IPS DF 4.7 (cell line): Measurements from ENCODE around the gene ITGB5.

Source experiments
- DNase-seq: peaks from one replicate; pipeline ENCODE4 v3.0.0-alpha.2; 2013; ENCODE audit warnings: low spot score; ENCODE audit errors: extremely low read depth

The ITGB5 gene, protein sequence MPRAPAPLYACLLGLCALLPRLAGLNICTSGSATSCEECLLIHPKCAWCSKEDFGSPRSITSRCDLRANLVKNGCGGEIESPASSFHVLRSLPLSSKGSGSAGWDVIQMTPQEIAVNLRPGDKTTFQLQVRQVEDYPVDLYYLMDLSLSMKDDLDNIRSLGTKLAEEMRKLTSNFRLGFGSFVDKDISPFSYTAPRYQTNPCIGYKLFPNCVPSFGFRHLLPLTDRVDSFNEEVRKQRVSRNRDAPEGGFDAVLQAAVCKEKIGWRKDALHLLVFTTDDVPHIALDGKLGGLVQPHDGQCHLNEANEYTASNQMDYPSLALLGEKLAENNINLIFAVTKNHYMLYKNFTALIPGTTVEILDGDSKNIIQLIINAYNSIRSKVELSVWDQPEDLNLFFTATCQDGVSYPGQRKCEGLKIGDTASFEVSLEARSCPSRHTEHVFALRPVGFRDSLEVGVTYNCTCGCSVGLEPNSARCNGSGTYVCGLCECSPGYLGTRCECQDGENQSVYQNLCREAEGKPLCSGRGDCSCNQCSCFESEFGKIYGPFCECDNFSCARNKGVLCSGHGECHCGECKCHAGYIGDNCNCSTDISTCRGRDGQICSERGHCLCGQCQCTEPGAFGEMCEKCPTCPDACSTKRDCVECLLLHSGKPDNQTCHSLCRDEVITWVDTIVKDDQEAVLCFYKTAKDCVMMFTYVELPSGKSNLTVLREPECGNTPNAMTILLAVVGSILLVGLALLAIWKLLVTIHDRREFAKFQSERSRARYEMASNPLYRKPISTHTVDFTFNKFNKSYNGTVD

GRCh38 chr3:124887177-124887931 lies at the start of gene ITGB5:
ITGB5 (minus strand) TSS chr3:124887365; CDS start chr3:124887000, 365 bp downstream.
- no peak for DNase-seq

DNA sequence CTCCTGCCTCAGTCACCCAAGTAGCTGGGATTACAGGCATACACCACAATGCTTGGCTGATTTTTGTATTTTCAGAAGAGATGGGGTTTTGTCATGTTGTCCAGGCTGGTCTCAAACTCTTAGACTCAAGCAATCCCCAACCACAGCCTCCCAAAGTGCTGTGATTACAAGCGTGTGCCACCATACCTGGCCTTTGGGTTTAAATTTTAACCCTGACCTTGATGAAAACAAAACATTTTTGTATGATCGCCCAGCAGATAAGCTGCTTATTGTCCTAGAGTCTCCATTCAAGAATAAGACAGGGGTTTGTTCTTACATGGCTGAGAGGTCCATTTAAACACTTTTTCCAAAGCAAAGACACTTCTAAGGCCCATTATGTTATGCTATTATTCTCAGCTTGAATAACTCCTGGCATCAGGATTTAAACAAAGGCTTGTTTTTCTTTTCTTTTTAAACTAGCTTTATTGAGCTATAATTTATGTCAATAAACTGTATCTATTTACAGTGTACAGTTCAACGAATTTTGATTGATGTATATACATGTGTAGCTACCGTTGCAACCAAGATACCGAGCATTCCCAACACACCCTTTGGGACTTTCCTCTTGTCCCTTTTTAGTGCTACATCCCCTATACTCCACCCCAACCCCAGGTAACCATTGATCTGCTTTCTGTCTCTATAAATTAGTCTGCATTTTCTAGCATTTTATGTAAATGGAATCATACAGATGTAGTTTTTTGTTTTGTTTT lies 48.8 kb upstream of the ITGB5 start:
- no peak for DNase-seq

- DNase-seq = no peak
These were observed 48.1 kb upstream of the ITGB5 start for GRCh38 chr3:124935264-124935663.

DNA sequence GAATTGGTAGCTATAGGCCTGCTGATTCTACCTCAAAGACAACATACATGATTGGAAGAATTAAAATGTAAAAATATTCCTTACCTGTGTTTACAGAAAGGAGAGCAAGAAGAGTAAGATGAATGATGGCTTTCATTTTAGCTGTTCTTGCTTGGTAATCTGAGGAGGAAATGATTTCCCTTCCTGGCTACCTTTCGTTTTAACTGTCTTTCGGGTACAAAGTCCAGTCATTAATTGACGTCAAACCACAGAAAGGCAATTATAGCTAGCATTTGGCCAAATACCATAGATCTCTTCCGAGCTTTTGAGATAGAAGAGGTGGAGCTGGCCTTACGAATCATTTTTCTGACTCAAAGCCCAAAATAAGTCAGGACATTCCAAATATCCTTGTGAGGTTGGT lies 47.4 kb upstream of the ITGB5 start, which contains the start of gene MUC13:
Gene MUC13 (minus strand): TSS at position 175 of the 400 bp plus-strand sequence. CDS start 39 bp downstream, at position 136.
- no peak for DNase-seq

- DNase-seq = peak; percentile 28
These were observed 41.4 kb upstream of the ITGB5 start for GRCh38 chr3:124928333-124929202.

- no peak for DNase-seq
These were observed 40.4 kb upstream of the ITGB5 start for GRCh38 chr3:124927574-124928045.

- DNase-seq = no peak
These were observed 39.4 kb upstream of the ITGB5 start for GRCh38 chr3:124926426-124927101.

- no peak for DNase-seq
These were observed 37.6 kb upstream of the ITGB5 start for GRCh38 chr3:124924741-124925140.

- DNase-seq = no peak
These were observed 36.7 kb upstream of the ITGB5 start for GRCh38 chr3:124923833-124924232.

GRCh38 chr3:124920718-124921117 lies 33.6 kb upstream of the ITGB5 start:
- DNase-seq = no peak

DNA sequence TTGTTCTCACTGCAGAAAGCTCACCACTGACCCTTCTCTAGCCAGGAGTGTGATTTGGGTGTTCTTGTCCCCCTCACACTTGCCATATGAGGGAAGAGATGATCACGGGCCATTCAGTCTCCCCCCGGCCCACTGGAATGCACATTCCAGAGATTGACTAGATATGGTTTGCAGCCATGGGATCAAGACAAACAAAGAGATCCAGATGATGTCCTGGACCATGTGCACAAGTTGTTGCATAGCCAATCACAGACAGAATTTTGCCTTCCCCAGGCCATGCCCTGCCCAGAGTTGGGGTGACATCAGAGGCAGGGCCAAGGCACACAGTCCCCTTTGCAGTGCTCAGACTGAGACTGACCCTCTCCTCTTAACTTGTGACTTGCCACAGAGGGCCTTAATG lies 32.6 kb upstream of the ITGB5 start:
- DNase-seq = no peak

DNA sequence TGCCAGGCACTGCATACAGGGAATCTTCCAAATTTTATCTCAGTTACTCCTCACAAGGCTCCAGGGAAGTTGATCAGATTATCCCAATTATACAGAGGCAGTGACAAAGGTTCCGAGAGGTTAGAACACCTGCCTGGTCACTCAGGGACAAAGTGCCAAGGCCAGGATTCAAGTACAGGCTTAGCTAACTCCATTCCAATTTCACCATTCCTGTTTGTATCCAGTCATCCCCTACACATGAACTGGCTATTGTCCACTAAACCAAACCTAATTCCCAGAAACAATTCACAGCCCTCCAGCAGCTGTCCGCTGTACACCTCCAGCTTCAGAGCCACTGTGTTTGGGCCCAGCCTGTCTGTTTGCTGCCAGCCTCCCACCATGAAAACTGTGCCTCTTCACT lies 31.4 kb upstream of the ITGB5 start:
- DNase-seq = no peak

- no peak for DNase-seq
These were observed 29.8 kb upstream of the ITGB5 start for GRCh38 chr3:124916837-124917409.

GRCh38 chr3:124915254-124915653 lies 28.1 kb upstream of the ITGB5 start:
- no peak for DNase-seq

GRCh38 chr3:124907957-124908356 lies 20.8 kb upstream of the ITGB5 start:
- no peak for DNase-seq

DNA sequence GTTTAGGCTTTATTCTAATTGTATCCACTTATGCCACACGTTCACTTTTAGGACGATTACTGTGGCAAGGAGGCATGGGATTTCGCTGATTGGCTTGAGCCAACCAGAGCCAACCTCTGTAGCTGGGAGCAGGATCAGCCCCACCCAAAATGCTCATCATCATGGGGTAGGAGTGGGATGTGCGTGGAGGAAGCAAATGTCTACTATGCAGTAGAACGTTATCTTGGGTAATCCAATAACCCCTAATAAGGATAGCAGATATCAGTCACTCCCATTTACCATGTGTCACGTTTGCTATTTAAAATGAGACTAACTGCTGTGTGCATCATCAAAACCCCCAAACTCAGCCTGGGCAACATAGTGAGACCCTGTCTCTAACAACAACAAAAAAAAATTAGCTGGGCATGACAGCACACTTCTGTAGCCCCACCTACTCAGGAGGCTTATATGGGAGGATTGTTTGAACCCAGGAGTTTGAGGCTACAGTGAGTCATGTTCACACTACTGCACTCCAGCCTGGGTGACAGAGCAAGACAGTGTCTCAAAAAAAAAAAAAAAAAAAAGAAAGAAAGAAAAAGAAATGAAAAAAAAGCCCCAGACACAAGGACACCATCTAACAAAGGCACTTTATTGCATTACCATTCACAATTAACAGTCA lies 17.8 kb upstream of the ITGB5 start:
- DNase-seq = no peak

DNA sequence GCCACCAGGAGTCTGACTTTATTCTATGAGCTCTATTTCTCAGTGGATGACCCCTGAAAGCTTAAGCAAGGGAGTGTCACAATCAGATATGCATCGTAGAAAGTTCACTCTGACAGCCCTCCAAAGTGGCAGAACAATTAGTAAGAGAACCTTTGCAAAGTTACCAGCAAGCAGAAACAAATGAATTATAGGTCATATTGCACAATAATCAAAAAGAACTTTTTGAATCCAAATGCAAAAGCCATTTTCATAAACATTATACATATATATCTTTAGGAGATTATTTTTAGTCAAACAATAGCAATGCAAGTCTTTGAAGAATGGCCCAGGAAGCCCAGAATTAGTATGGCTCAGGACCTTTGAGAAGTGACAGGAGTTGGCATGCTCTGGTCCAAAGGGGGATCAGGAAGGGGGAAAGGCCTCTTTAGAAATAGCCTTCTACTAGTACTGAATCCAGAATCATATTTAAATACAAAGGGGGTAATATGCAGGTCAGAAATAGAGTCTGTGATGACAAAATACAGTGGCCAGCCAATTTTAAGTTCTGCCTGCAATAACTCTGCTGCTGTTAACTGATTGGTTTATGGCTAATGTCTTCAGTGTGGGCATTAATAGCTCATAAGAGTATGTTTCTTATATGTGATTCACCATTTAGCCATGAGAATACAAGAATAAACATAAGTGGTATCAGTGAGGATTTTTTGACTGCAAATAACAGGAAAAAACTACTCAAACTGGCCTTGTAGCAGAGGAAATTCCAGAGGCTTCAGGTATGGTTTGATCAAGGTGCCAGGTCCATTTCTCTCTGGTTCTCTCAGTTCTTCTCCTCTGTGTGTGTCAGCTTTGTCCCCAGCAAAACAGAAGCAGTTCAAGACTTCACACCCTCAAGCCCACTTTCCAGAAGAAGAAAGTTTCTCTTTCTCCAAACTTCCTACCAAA lies 17.0 kb upstream of the ITGB5 start:
- DNase-seq = no peak
